ENCODE measurements around the gene PRKAR1B. TPM values are rescaled to one million over a fixed set of nuclear protein-coding genes. Genes with fewer than 3 reads are reported as not detected.
"Not testable (repeated sequence)": the region's sequence is repeated elsewhere in the genome, so short reads cannot be mapped to it uniquely, and the experiment has no call there.

PRKAR1B gene
- total and polyA plus RNA-seq, 9 donors: 14.3 to 49.0 (median 34.0) TPM

DNA sequence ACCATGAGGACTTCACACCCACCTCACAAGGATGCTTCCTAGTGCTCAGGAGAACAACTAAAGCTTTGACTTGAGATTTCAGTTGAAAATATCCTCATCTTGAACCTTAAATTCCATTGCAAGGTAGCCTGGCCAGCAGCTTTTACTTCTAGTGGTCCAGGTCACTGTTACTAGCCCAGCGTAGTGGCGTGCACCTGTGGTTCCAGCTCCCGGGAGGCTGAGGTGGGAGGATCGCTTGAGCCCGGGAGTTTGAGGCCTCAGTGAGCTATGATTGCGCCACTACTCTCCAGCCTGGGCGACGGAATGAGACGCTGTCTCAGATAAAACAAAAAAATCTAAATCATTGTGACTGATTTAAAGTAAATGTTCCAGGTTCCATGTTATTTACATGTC is 28.3 kb upstream of the PRKAR1B start:
- Histone ChIP-seq H3K4me1 (ENCODE audit: insufficient read depth) (peaks cover 2% of the 10 kb centered on the region), H3K27me3 (no peaks in the 10 kb centered on the region), H3K36me3 (no peaks in the 10 kb centered on the region), H3K9me3 (no peaks in the 10 kb centered on the region), H3K4me3 (no peak overlapping the region), H3K27ac (no peak overlapping the region)
- 81 to 87% (median 82%) methylated on average over 9 of the region's 9 CpGs for WGBS, 3 donors
- DNase-seq: peak in 3 of 5 donors; percentile 10 to 24 (median 10)
- intact Hi-C loops (cut with DNase I): no loop called here
- TF ChIP-seq POLR2A (IDR thresholded peaks at IDR 0.05) (no peak), EP300 (IDR thresholded peaks at IDR 0.05) (no peak)
- TF ChIP-seq, protein P1, sequence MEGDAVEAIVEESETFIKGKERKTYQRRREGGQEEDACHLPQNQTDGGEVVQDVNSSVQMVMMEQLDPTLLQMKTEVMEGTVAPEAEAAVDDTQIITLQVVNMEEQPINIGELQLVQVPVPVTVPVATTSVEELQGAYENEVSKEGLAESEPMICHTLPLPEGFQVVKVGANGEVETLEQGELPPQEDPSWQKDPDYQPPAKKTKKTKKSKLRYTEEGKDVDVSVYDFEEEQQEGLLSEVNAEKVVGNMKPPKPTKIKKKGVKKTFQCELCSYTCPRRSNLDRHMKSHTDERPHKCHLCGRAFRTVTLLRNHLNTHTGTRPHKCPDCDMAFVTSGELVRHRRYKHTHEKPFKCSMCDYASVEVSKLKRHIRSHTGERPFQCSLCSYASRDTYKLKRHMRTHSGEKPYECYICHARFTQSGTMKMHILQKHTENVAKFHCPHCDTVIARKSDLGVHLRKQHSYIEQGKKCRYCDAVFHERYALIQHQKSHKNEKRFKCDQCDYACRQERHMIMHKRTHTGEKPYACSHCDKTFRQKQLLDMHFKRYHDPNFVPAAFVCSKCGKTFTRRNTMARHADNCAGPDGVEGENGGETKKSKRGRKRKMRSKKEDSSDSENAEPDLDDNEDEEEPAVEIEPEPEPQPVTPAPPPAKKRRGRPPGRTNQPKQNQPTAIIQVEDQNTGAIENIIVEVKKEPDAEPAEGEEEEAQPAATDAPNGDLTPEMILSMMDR (IDR thresholded peaks at IDR 0.05): no peak

DNA sequence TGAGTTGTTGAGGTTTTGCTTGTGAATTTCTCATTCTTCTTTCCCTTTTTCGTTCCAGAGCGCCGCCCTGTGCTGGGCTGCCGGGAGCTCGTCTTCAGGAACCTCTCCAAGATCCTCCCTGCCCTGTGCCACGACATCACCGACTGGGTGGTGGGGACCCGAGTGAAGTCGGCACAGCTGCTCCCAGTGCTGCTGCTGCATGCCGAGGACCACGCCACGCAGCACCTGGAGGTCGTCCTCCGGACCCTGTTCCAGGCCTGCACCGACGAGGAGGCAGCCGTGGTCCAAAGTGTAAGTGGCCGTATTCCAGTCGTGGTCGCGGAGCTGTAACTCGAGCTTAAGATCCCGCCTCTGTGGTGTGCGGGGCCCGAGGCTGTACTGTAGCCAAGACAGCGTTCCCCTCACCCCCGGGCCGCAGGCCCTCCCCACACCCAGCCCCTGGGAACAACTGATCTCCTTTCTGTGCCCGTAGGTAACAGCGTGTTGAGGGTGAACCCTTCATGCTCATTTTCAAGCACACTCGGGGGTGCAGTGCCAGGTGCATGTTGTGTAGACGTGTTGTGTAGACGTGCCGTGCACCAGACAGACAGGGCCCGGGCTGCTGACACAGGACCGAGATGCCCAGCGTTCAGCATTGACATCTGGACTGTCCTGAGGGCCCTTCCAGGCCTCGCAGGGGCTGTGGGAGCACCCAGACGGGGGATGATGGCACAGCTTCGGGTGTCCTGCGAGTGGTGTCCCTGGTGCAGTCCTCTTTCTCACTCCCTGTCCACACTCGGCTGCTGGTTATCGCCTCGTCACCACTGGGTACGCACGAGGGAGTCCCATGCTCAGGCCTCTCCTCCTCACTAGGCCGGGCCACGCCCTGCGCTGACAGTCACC is 27.7 kb upstream of the PRKAR1B start:
- TF ChIP-seq POLR2A (IDR thresholded peaks at IDR 0.05) (no peak), EP300 (IDR thresholded peaks at IDR 0.05) (no peak)
- TF ChIP-seq, protein P1 (IDR thresholded peaks at IDR 0.05): no peak
- H3K4me1 ChIP-seq (ENCODE audit: insufficient read depth): peaks cover 2% of the 10 kb centered on the region
- no peak overlapping the region for H3K4me3 ChIP-seq
- no peaks in the 10 kb centered on the region for H3K27me3 ChIP-seq
- H3K36me3 ChIP-seq: no peaks in the 10 kb centered on the region
- 91 to 94% (median 92%) methylated on average over 49 of the region's 49 CpGs for WGBS, 3 donors
- intact Hi-C loops (cut with DNase I): no loop called here
- DNase-seq: peak in 4 of 5 donors; percentile 7 to 26 (median 20)
- no peaks in the 10 kb centered on the region for H3K9me3 ChIP-seq
- H3K27ac ChIP-seq: no peak overlapping the region

DNA sequence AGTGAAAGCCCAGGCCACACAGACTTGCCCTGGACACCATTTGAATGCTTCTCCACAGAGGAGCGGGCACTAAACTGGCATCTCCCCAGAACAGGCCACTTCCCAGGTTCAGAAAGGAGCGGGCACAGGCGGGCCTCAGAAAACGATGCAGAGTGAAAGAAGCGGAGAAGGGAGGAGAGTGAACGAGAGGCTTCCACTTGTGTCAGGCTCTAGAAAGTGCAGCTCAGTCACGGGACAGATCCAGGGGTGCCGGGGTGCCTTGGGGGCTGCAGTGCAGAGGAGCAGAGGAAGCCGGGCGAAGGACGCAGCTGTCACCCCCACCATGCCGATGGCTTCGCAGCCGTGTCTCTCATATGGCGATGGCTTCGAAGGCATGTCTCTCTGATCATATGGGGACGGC is 26.1 kb upstream of the PRKAR1B start:
- Histone ChIP-seq H3K4me3 (no peak overlapping the region), H3K4me1 (ENCODE audit: insufficient read depth) (no peaks in the 10 kb centered on the region), H3K9me3 (no peaks in the 10 kb centered on the region), H3K27me3 (no peaks in the 10 kb centered on the region), H3K36me3 (no peaks in the 10 kb centered on the region), H3K27ac (no peak overlapping the region)
- DNase-seq: peak in 4 of 5 donors; percentile 6 to 28 (median 12)
- WGBS, 3 donors: 94 to 96% (median 96%) methylated on average over 17 of the region's 17 CpGs
- TF ChIP-seq, protein P1 (IDR thresholded peaks at IDR 0.05): no peak
- TF ChIP-seq POLR2A (IDR thresholded peaks at IDR 0.05): no peak
- TF ChIP-seq EP300 (IDR thresholded peaks at IDR 0.05): no peak
- intact Hi-C loops (cut with DNase I): no loop called here

DNA sequence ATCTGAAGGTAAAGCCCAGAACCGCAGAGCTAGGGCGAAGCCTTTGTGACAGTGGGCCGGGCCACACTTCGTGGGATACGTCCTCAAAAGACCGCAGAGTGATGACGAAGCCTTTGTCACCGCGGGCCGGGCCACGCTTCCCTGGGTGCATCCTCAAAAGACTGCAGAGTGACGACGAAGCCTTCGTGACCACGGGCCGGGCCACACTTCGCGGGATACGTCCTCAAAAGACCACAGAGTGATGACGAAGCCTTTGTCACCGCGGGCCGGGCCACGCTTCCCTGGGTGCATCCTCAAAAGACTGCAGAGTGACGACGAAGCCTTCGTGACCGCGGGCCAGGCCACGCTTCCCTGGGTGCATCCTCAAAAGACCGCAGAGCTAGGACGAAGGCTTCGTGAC is 25.2 kb upstream of the PRKAR1B start:
- H3K9me3 ChIP-seq; intact Hi-C loops (cut with DNase I); H3K27ac ChIP-seq; H3K4me3 ChIP-seq; H3K27me3 ChIP-seq; H3K4me1 ChIP-seq (ENCODE audit: insufficient read depth); H3K36me3 ChIP-seq: not testable (repeated sequence)
- DNase-seq: peak in 4 of 5 donors; percentile 2 to 31 (median 14)
- WGBS, 3 donors: 87 to 93% (median 92%) methylated on average over 33 of the region's 33 CpGs

DNA sequence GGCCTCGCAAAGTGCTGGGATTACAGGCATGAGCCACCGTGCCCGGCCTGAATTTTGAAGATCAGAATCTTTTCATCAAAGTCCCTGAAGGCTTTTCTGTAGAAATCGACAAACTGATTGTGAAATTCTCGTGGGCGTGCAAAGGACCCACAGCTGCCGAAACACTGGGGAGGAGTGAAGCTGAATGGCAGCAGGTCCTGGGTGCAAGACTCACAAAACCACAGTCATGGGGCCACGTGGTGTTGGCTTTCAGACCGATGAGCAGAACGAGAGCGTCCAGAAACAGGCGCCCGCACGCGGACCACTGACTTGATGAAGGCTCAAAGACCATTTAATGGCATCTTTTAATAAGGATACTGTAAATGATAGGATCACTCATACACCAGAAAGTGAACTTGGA is 24.7 kb upstream of the PRKAR1B start:
- no peaks in the 10 kb centered on the region for H3K9me3 ChIP-seq
- 86 to 92% (median 91%) methylated on average over 15 of the region's 15 CpGs for WGBS, 3 donors
- no peaks in the 10 kb centered on the region for H3K27me3 ChIP-seq
- H3K4me1 ChIP-seq (ENCODE audit: insufficient read depth): no peaks in the 10 kb centered on the region
- peak in 4 of 5 donors; percentile 2 to 21 (median 11) for DNase-seq
- no peaks in the 10 kb centered on the region for H3K36me3 ChIP-seq
- TF ChIP-seq EP300 (IDR thresholded peaks at IDR 0.05): no peak
- no peak overlapping the region for H3K4me3 ChIP-seq
- no peak overlapping the region for H3K27ac ChIP-seq
- intact Hi-C loops (cut with DNase I): no loop called here
